Tibial nerve (tissue), 4 donors: ENCODE results near the gene B3GNT5. TPM values are rescaled to one million over a fixed set of nuclear protein-coding genes. Genes with fewer than 3 reads are reported as not detected.

Source experiments
- DNase-seq, 2 donors: peaks; one replicate each; pipeline ENCODE4 v3.0.0-alpha.2; 2019; ENCODE audit warnings: low spot score in 2 of 2
- H3K27ac ChIP-seq, 4 donors: fragments of 200-600 bp; sonication (generic) in 3 of 4; one replicate each; pipeline ENCODE4 v1.5.1; 2017 to 2019; ENCODE audit warnings: mild to moderate bottlenecking in 1 of 4
- H3K27me3 ChIP-seq, 2 donors: fragments of 200-600 bp; sonication (generic) in 1 of 2; one replicate each; pipeline versions ENCODE4 v1.5.1 to v1.6.0; 2017 to 2019
- H3K36me3 ChIP-seq, 3 donors: fragments of 200-600 bp; sonication (generic); one replicate each; pipeline ENCODE4 v1.5.1; 2018 to 2019
- H3K4me1 ChIP-seq, 4 donors: fragments of 200-600 bp; sonication (generic) in 3 of 4; one replicate each; pipeline ENCODE4 v1.5.1; 2017 to 2019
- H3K4me3 ChIP-seq, 4 donors: fragments of 200-600 bp; sonication (generic) in 3 of 4; one replicate each; pipeline ENCODE4 v1.5.1; 2017 to 2019; ENCODE audit warnings: mild to moderate bottlenecking in 1 of 4, moderate library complexity in 1 of 4
- H3K9me3 ChIP-seq, 4 donors: fragments of 200-600 bp; sonication (generic) in 3 of 4; one replicate each; pipeline ENCODE4 v1.5.1; 2017 to 2019
- EP300 ChIP-seq, 2 donors: sonication (generic); formaldehyde crosslinking; IDR thresholded peaks; one replicate each; pipeline ENCODE4 v1.6.1; 2017; ENCODE audit warnings: antibody characterized with exemption in 2 of 2, mild to moderate bottlenecking in 1 of 2
- POLR2A ChIP-seq, 2 donors: fragments of 450-650 bp; IDR thresholded peaks; one replicate each; pipeline ENCODE4 v1.6.1; 2017; ENCODE audit warnings: antibody characterized with exemption in 2 of 2, mild to moderate bottlenecking in 2 of 2, moderate library complexity in 2 of 2
- WGBS, 2 donors: methylation state at CpG; one replicate each; pipeline ENCODE4 v1.1.5; 2018; 5-methylcytosine and 5-hydroxymethylcytosine counted together
- total RNA-seq, 4 donors: library from RNA; depleted of rRNA; stranded (reverse); fragments of >200 nt; gene quantifications; one replicate each; pipeline ENCODE4 v1.1.0, GENCODE V29; 2016
- TF ChIP-seq, protein P1 (sequence below), 5 experiments: fragments of 200-600 bp in 3 of 5; fragments of 450-650 bp in 2 of 5; sonication (generic) in 3 of 5; IDR thresholded peaks; one replicate each; pipeline ENCODE4 v1.5.1; 2016 to 2019; ENCODE audit warnings: antibody characterized with exemption in 5 of 5, mild to moderate bottlenecking in 3 of 5, moderate library complexity in 2 of 5

B3GNT5 gene
- total RNA-seq, 4 donors from 2014 or later, result 7.1 to 10.7 (median 9.2) TPM

DNA sequence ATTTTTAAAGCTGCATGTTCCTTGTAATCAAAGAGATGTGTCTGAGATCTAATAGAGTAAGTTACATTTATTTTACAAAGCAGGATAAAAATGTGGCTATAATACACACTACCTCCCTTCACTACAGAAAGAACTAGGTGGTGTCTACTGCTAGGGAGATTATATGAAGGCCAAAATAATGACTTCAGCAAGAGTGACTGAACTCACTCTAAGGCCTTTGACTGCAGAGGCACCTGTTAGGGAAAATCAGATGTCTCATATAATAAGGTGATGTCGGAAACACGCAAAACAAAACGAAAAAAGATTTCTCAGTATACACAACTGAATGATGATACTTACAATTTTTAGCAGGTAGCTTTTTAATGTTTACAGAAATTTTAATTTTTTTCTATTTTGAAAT is 19.1 kb downstream of the B3GNT5 start:
- no peak for DNase-seq
- H3K9me3 ChIP-seq, result no peaks in the 10 kb centered on the region
- H3K36me3 ChIP-seq, result peaks cover 0 to 16% (median 0%) of the 10 kb centered on the region in 3 donors
- H3K27me3 ChIP-seq, result no peaks in the 10 kb centered on the region
- peaks cover 0 to 50% (median 14%) of the 10 kb centered on the region in 4 donors for H3K4me1 ChIP-seq
- TF ChIP-seq, protein P1, sequence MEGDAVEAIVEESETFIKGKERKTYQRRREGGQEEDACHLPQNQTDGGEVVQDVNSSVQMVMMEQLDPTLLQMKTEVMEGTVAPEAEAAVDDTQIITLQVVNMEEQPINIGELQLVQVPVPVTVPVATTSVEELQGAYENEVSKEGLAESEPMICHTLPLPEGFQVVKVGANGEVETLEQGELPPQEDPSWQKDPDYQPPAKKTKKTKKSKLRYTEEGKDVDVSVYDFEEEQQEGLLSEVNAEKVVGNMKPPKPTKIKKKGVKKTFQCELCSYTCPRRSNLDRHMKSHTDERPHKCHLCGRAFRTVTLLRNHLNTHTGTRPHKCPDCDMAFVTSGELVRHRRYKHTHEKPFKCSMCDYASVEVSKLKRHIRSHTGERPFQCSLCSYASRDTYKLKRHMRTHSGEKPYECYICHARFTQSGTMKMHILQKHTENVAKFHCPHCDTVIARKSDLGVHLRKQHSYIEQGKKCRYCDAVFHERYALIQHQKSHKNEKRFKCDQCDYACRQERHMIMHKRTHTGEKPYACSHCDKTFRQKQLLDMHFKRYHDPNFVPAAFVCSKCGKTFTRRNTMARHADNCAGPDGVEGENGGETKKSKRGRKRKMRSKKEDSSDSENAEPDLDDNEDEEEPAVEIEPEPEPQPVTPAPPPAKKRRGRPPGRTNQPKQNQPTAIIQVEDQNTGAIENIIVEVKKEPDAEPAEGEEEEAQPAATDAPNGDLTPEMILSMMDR (IDR thresholded peaks at IDR 0.05), result no peak
- no peak for TF ChIP-seq POLR2A (IDR thresholded peaks at IDR 0.05)
- no peak for TF ChIP-seq EP300 (IDR thresholded peaks at IDR 0.05)
- H3K27ac ChIP-seq, result peak overlapping the region in 1 of 4 donors; percentile 2
- no peak overlapping the region for H3K4me3 ChIP-seq
- WGBS, 2 donors, result 94 to 95% methylated on average over 3 of the region's 3 CpGs

DNA sequence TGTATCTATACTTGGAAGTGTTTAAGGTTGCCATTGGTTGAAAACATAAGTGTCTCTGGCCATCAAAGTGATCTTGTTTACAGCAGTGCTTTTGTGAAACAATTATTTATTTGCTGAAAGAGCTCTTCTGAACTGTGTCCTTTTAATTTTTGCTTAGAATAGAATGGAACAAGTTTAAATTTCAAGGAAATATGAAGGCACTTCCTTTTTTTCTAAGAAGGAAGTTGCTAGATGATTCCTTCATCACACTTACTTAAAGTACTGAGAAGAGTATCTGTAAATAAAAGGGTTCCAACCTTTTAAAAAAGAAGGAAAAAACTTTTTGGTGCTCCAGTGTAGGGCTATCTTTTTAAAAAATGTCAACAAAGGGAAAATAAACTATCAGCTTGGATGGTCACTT is 19.7 kb downstream of the B3GNT5 start:
- no peak for DNase-seq
- Histone ChIP-seq H3K36me3 (peaks cover 0 to 16% (median 0%) of the 10 kb centered on the region in 3 donors), H3K9me3 (no peaks in the 10 kb centered on the region), H3K4me1 (peaks cover 0 to 46% (median 14%) of the 10 kb centered on the region in 4 donors), H3K27ac (peak overlapping the region in 1 of 4 donors; percentile 2), H3K4me3 (no peak overlapping the region), H3K27me3 (no peaks in the 10 kb centered on the region)
- TF ChIP-seq, protein P1 (IDR thresholded peaks at IDR 0.05), result no peak
- no peak for TF ChIP-seq POLR2A (IDR thresholded peaks at IDR 0.05)
- TF ChIP-seq EP300 (IDR thresholded peaks at IDR 0.05), result no peak

DNA sequence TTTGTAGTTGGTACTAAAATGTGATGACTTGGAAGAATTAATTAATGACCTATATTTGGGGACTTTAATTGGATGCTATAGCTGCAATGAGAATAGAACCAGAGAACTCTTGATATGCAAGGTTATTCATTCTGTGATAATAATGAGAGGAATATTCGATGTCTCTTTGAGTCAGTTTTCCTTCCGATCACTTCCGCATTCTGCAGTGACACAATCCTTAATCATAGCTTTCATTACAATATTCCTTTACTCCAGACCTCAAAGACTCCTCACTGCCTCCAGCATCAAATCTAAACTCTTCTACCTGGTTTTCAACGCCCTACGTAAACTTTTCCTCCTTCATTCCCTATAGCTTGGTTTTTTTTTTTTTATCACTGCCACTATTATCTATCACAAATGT is 21.6 kb downstream of the B3GNT5 start:
- no peak overlapping the region for H3K4me3 ChIP-seq
- 85 to 86% methylated on average over 5 of the region's 5 CpGs for WGBS, 2 donors
- TF ChIP-seq EP300 (IDR thresholded peaks at IDR 0.05), result no peak
- no peaks in the 10 kb centered on the region for H3K27me3 ChIP-seq
- no peak for DNase-seq
- peaks cover 0 to 33% (median 11%) of the 10 kb centered on the region in 4 donors for H3K4me1 ChIP-seq
- peaks cover 0 to 12% (median 0%) of the 10 kb centered on the region in 3 donors for H3K36me3 ChIP-seq
- H3K27ac ChIP-seq, result no peak overlapping the region
- no peaks in the 10 kb centered on the region for H3K9me3 ChIP-seq

DNA sequence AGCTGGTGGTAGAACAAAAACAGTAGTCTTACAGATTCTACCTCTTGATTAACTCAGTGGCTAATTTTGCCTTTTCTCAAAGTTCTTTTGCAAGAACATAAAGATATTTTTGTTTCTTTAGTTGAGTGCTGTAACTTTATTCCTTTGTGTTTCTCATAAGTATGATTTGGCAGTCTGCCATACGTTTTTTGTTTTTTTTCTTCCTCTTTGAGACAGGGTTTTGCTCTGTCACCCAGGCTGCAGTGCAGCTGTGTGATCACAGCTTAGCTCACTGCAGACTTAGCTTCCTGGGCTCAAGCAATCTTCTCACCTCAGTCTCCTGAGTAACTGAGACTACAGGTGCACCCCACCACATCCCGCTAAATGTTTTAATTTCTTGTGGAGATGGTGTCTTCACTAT is 22.4 kb downstream of the B3GNT5 start:
- no peaks in the 10 kb centered on the region for H3K9me3 ChIP-seq
- H3K4me3 ChIP-seq, result no peak overlapping the region
- TF ChIP-seq, protein P1 (IDR thresholded peaks at IDR 0.05), result no peak
- peak in 1 of 2 donors; percentile 36 for TF ChIP-seq EP300 (IDR thresholded peaks at IDR 0.05)
- H3K4me1 ChIP-seq, result peaks cover 0 to 33% (median 11%) of the 10 kb centered on the region in 4 donors
- H3K36me3 ChIP-seq, result peaks cover 0 to 4% (median 0%) of the 10 kb centered on the region in 3 donors
- WGBS, 2 donors, result 26 to 31% methylated on average over 2 of the region's 2 CpGs
- DNase-seq, result no peak
- H3K27me3 ChIP-seq, result no peaks in the 10 kb centered on the region
- peak overlapping the region; percentile 4 to 45 (median 18) for H3K27ac ChIP-seq

DNA sequence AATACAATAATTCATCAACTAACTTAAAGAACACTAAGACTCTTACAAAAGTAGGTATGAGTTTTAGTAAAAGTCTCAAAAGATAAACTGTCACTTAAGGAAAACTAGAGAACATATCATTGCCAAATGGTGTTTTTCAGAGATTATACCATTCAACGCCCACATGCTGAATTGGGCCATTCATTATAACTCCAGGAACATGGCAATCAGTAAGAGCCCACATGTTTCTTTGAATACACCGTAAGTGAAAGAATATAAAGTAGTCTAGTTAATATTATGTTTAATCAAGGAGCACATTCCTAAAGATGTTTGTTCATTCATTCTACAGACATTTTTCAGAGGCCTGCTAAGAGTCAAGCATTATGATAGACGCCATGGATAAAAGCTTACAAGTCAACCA is 22.9 kb downstream of the B3GNT5 start:
- TF ChIP-seq EP300 (IDR thresholded peaks at IDR 0.05) (no peak), POLR2A (IDR thresholded peaks at IDR 0.05) (no peak)
- TF ChIP-seq, protein P1 (IDR thresholded peaks at IDR 0.05), result no peak
- H3K4me1 ChIP-seq, result peaks cover 0 to 33% (median 11%) of the 10 kb centered on the region in 4 donors
- no peaks in the 10 kb centered on the region for H3K27me3 ChIP-seq
- 52 to 53% methylated on average over 3 of the region's 3 CpGs for WGBS, 2 donors
- no peak for DNase-seq
- no peak overlapping the region for H3K4me3 ChIP-seq
- H3K36me3 ChIP-seq, result no peaks in the 10 kb centered on the region
- H3K27ac ChIP-seq, result peak overlapping the region; percentile 4 to 45 (median 18)
- no peaks in the 10 kb centered on the region for H3K9me3 ChIP-seq

DNA sequence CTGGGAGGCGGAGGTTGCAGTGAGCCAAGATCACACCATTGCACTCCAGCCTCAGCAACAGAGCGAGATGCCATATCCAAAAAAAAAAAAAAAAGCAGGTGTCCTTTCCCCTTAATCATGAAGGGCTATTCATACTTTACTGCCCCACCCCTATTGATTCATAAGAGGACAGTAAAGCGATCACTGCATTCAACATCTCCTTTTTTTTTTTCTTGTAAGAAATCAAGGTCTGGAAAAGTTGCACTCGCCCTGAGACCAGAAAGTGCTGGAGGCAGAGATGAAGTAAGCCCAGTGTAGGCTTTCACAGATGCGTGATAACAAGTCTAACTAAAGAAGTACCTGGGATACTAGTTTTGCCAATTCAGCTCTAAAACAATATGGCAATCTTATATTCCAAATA is 24.2 kb downstream of the B3GNT5 start:
- no peaks in the 10 kb centered on the region for H3K36me3 ChIP-seq
- no peaks in the 10 kb centered on the region for H3K9me3 ChIP-seq
- no peak overlapping the region for H3K27ac ChIP-seq
- H3K4me1 ChIP-seq, result peaks cover 0 to 30% (median 8%) of the 10 kb centered on the region in 4 donors
- H3K27me3 ChIP-seq, result no peaks in the 10 kb centered on the region
- DNase-seq, result no peak
- TF ChIP-seq POLR2A (IDR thresholded peaks at IDR 0.05), result no peak
- TF ChIP-seq, protein P1 (IDR thresholded peaks at IDR 0.05), result no peak
- WGBS, 2 donors, result 95 to 96% methylated on average over 5 of the region's 5 CpGs
- H3K4me3 ChIP-seq, result no peak overlapping the region
